Osteoblast (primary cell): Measurements from ENCODE around the gene STON2. TPM values are rescaled to one million over a fixed set of nuclear protein-coding genes. Genes with fewer than 3 reads are reported as not detected.

Source experiments
- DNase-seq: peaks from one replicate; pipeline ENCODE4 v3.0.0; 2011; ENCODE audit warnings: low spot score, mixed read lengths; ENCODE audit not compliant: insufficient read length; ENCODE audit errors: missing footprints
- H2AFZ ChIP-seq: 2 replicates; pipeline ENCODE4 v1.6.0; 2011; ENCODE audit warnings: mild to moderate bottlenecking, low read length
- H3K27ac ChIP-seq: 2 replicates; pipeline ENCODE4 v1.5.1; 2011; ENCODE audit warnings: mild to moderate bottlenecking, low read depth, low read length, moderate library complexity
- H3K27me3 ChIP-seq: 2 replicates; pipeline ENCODE4 v1.6.0; 2012; ENCODE audit warnings: mild to moderate bottlenecking, control low read depth, inconsistent platforms, low read length, moderate library complexity; ENCODE audit not compliant: insufficient read depth
- H3K36me3 ChIP-seq: 2 replicates; pipeline ENCODE4 v1.5.1; 2011; ENCODE audit warnings: mild to moderate bottlenecking, low read length, control low read depth, moderate library complexity; ENCODE audit not compliant: insufficient read depth
- H3K4me1 ChIP-seq: 2 replicates; pipeline ENCODE4 v1.5.1; 2011; ENCODE audit warnings: mild to moderate bottlenecking, low read length, control low read depth, moderate library complexity; ENCODE audit not compliant: insufficient read depth
- H3K4me2 ChIP-seq: 2 replicates; pipeline ENCODE4 v1.6.0; 2011; ENCODE audit warnings: mild to moderate bottlenecking, low read length; ENCODE audit not compliant: insufficient read depth
- H3K4me3 ChIP-seq: fragments of 200-600 bp; sonication (generic); 3 replicates; pipeline ENCODE4 v1.5.1; 2012; ENCODE audit warnings: mild to moderate bottlenecking, low read length, inconsistent platforms; ENCODE audit not compliant: insufficient read depth
- H3K79me2 ChIP-seq: 2 replicates; pipeline ENCODE4 v1.6.0; 2012; ENCODE audit warnings: mild to moderate bottlenecking, low read length, control low read depth, inconsistent platforms; ENCODE audit not compliant: insufficient read depth
- H3K9me3 ChIP-seq: 2 replicates; pipeline ENCODE4 v1.5.1; 2011; ENCODE audit warnings: low read depth, low read length, control low read depth
- H4K20me1 ChIP-seq: 2 replicates; pipeline ENCODE4 v1.6.0; 2012; ENCODE audit warnings: mild to moderate bottlenecking, low read length, control low read depth; ENCODE audit not compliant: insufficient read depth
- CTCF ChIP-seq: IDR thresholded peaks from 2 replicates; pipeline ENCODE4 v1.5.1; 2011; ENCODE audit warnings: mild to moderate bottlenecking, low read depth, low read length, moderate library complexity; ENCODE audit errors: extremely low read depth
- total RNA-seq: library from RNA; depleted of rRNA; stranded (reverse); fragments of >200 nt; gene quantifications from 2 replicates; pipeline ENCODE4 v1.2.3, GENCODE V29; 2012

STON2 gene
- total RNA-seq, 1 donor: 49.6 TPM

GRCh38 chr14:81353691-81354323 lies 46.3 kb downstream of the STON2 start:
- Histone ChIP-seq H3K79me2 (no peaks in the 10 kb centered on the region), H3K27ac (no peak overlapping the region), H3K4me2 (no peak overlapping the region), H3K36me3 (no peaks in the 10 kb centered on the region), H2AFZ (no peak overlapping the region), H3K4me3 (no peak overlapping the region), H3K27me3 (no peaks in the 10 kb centered on the region), H3K4me1 (no peaks in the 10 kb centered on the region), H3K9me3 (no peaks in the 10 kb centered on the region), H4K20me1 (no peaks in the 10 kb centered on the region)
- no peak for DNase-seq
- TF ChIP-seq CTCF: no peak

- Histone ChIP-seq H3K27me3 (no peaks in the 10 kb centered on the region), H3K4me1 (no peaks in the 10 kb centered on the region), H3K36me3 (no peaks in the 10 kb centered on the region), H3K79me2 (no peaks in the 10 kb centered on the region), H4K20me1 (no peaks in the 10 kb centered on the region), H3K4me2 (no peak overlapping the region), H2AFZ (no peak overlapping the region), H3K27ac (no peak overlapping the region), H3K9me3 (no peaks in the 10 kb centered on the region), H3K4me3 (no peak overlapping the region)
- TF ChIP-seq CTCF: no peak
- no peak for DNase-seq
Measured at GRCh38 chr14:81352413-81352812, 47.7 kb downstream of the STON2 start.

- H3K4me1 ChIP-seq: no peaks in the 10 kb centered on the region
- no peaks in the 10 kb centered on the region for H3K36me3 ChIP-seq
- H4K20me1 ChIP-seq: no peaks in the 10 kb centered on the region
- H3K27me3 ChIP-seq: no peaks in the 10 kb centered on the region
- no peaks in the 10 kb centered on the region for H3K9me3 ChIP-seq
- no peak overlapping the region for H2AFZ ChIP-seq
- no peaks in the 10 kb centered on the region for H3K79me2 ChIP-seq
- TF ChIP-seq CTCF: no peak
- H3K4me2 ChIP-seq: no peak overlapping the region
- DNase-seq: peak; percentile 39
- H3K4me3 ChIP-seq: no peak overlapping the region
- no peak overlapping the region for H3K27ac ChIP-seq
Measured at GRCh38 chr14:81351205-81351604, 48.9 kb downstream of the STON2 start.

GRCh38 chr14:81350344-81351130 lies 49.6 kb downstream of the STON2 start:
- no peaks in the 10 kb centered on the region for H3K36me3 ChIP-seq
- no peak overlapping the region for H3K4me3 ChIP-seq
- no peaks in the 10 kb centered on the region for H4K20me1 ChIP-seq
- H3K27ac ChIP-seq: no peak overlapping the region
- H3K27me3 ChIP-seq: no peaks in the 10 kb centered on the region
- no peaks in the 10 kb centered on the region for H3K9me3 ChIP-seq
- H3K4me2 ChIP-seq: no peak overlapping the region
- H3K4me1 ChIP-seq: no peaks in the 10 kb centered on the region
- H2AFZ ChIP-seq: no peak overlapping the region
- no peak for TF ChIP-seq CTCF
- DNase-seq: no peak
- H3K79me2 ChIP-seq: no peaks in the 10 kb centered on the region
